ENCODE measurements around the gene SSUH2.

- TF ChIP-seq, protein P1, sequence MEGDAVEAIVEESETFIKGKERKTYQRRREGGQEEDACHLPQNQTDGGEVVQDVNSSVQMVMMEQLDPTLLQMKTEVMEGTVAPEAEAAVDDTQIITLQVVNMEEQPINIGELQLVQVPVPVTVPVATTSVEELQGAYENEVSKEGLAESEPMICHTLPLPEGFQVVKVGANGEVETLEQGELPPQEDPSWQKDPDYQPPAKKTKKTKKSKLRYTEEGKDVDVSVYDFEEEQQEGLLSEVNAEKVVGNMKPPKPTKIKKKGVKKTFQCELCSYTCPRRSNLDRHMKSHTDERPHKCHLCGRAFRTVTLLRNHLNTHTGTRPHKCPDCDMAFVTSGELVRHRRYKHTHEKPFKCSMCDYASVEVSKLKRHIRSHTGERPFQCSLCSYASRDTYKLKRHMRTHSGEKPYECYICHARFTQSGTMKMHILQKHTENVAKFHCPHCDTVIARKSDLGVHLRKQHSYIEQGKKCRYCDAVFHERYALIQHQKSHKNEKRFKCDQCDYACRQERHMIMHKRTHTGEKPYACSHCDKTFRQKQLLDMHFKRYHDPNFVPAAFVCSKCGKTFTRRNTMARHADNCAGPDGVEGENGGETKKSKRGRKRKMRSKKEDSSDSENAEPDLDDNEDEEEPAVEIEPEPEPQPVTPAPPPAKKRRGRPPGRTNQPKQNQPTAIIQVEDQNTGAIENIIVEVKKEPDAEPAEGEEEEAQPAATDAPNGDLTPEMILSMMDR (conservative IDR thresholded peaks at IDR 0.05): no peak
- no peak for TF ChIP-seq ZFX (IDR thresholded peaks at IDR 0.05)
These were observed 68.2 kb downstream of the SSUH2 start for GRCh38 chr3:8576436-8576835.

All from C4-2B (cell line).